OCI-LY3 (cell line): ENCODE data around the gene HOXC11.

Experiments used
- CTCF ChIP-seq: fragments of 200-600, 300-600 bp; sonication (generic); IDR thresholded peaks from 2 replicates; pipeline ENCODE4 v1.5.1; 2014; ENCODE audit warnings: antibody characterized with exemption, low read length, low read depth
- EZH2phosphoT487 ChIP-seq: fragments of 200-600 bp; shearing (Covaris generic); IDR thresholded peaks from 2 replicates; pipeline ENCODE4 v1.6.1; 2018; ENCODE audit warnings: antibody characterized with exemption, mixed run types, low read depth

GRCh38 chr12:53958128-53958527 lies 14.8 kb upstream of the HOXC11 start:
- TF ChIP-seq CTCF (no peak), EZH2phosphoT487 (no peak)
